H54 (cell line): Measurements from ENCODE around the gene ANAPC16.
"Not testable (repeated sequence)": the region's sequence is repeated elsewhere in the genome, so short reads cannot be mapped to it uniquely, and the experiment has no call there.

Experiments used
- DNase-seq: peaks from one replicate; pipeline ENCODE4 v3.0.0; 2011; ENCODE audit warnings: low spot score, mixed read lengths; ENCODE audit not compliant: insufficient read length
- FAIRE-seq: peaks from 3 replicates; lab custom pipeline; 2011; peaks lifted over from hg19 to GRCh38; lab: Jason Lieb, UNC
- POLR2A ChIP-seq: IDR thresholded peaks from 2 replicates; pipeline ENCODE4 v1.6.1; 2011; ENCODE audit warnings: low read depth, mild to moderate bottlenecking, low read length

Gene ANAPC16

GRCh38 chr10:72272689-72273409 is 57.0 kb downstream of the ANAPC16 start:
- TF ChIP-seq POLR2A = peak; percentile 24; the same call in 1 of the 2 replicates

GRCh38 chr10:72273410-72274212 is 57.8 kb downstream of the ANAPC16 start, which contains the start of gene DDIT4:
Gene DDIT4, plus strand, starts transcription at chr10:72273924. Its CDS starts 293 bp downstream, at chr10:72274217.
- peak; percentile 100 for TF ChIP-seq POLR2A
- FAIRE-seq (peak; percentile 73), DNase-seq (peak; percentile 99)

More at GRCh38 chr10:72272689-72273409, 57.0 kb downstream of the ANAPC16 start:
- DNase-seq = peak; percentile 90
- FAIRE-seq = no peak

- no peak for TF ChIP-seq POLR2A
- no peak for DNase-seq
- no peak for FAIRE-seq
These were observed 58.5 kb downstream of the ANAPC16 start for GRCh38 chr10:72274213-72274729.

GRCh38 chr10:72274730-72275350 is 59.0 kb downstream of the ANAPC16 start:
- FAIRE-seq = no peak
- TF ChIP-seq POLR2A = no peak
- DNase-seq = no peak

- no peak for FAIRE-seq
- no peak for DNase-seq
- no peak for TF ChIP-seq POLR2A
These were observed 59.7 kb downstream of the ANAPC16 start for GRCh38 chr10:72275351-72276012.

GRCh38 chr10:72276013-72276387 is 60.2 kb downstream of the ANAPC16 start:
- DNase-seq (no peak), FAIRE-seq (no peak)
- TF ChIP-seq POLR2A = no peak

DNA sequence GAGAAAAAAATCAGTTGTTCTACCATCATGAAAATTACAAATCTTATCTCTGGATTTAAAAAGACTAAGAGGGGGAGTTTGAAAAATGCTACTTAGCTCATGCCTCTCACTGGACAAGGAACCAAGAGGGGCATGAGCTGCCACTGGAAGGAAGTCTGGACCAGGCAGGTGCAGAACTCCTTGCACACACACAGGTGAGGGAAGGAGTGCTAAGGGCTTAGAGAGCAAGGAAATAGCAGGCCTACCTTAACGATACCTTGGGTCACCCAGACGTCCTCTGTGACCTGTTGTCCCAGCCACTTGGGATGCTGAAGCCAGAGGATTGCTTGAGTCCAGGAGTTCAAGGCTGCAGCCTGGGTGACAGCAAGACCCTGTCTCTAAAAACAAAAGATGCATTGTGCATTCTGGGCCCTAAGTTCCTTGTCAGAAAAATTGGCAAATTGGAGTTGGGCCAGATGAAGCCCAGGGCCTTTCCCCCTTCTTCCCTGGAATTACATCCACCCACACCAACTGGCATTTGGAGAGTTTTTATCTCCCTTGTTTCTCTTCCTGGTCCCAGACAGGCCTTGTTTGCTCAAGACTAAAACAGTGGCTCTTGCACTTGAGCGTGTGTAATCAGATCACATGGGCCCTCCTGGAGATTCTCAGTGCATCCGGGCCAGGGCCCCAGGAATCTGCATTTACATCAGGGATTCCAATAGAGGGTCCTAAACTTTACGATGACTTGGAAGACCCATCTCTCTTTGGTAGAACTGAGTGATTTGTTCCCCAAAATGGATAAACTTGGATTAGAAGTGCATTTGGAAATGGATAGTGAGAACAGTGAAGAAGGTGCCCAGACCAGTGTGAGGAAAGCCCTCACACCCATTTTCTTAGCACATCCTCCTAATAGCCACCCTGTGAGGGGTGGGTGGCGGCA is 60.9 kb downstream of the ANAPC16 start:
- DNase-seq (no peak), FAIRE-seq (no peak)
- no peak for TF ChIP-seq POLR2A

DNA sequence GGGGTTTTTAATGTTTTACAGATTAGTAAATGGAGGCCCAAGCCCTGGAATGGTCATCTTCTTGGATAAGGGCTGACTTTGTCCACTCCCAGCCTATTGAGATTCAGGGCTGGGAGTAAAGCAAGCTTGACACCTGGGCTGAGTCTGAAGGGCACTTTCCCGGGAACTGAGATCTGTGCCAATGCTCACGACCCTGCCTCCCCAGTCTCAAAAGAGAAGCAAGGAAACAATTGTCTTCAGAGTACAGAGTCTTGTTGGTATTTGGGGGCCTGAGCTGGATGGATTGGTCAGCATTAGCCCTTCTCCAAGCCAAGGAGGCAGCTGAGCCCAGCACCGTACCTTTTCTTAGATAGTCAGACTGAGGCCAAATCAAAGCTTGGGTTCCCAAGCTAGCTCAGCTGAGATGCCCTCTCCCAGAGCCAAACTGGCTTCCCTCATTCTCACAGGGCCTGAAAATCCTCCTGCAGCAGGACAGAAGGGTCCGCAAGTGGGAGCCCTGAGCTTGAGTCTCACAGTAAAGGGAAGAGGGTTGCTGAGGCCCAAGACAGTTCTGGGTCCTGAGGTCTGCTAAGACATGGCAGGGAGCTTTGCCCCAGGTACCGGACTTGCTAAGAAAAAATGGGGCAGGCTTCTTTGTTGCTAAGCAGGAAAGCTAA is 61.7 kb downstream of the ANAPC16 start:
- FAIRE-seq (no peak), DNase-seq (no peak)
- no peak for TF ChIP-seq POLR2A

DNA sequence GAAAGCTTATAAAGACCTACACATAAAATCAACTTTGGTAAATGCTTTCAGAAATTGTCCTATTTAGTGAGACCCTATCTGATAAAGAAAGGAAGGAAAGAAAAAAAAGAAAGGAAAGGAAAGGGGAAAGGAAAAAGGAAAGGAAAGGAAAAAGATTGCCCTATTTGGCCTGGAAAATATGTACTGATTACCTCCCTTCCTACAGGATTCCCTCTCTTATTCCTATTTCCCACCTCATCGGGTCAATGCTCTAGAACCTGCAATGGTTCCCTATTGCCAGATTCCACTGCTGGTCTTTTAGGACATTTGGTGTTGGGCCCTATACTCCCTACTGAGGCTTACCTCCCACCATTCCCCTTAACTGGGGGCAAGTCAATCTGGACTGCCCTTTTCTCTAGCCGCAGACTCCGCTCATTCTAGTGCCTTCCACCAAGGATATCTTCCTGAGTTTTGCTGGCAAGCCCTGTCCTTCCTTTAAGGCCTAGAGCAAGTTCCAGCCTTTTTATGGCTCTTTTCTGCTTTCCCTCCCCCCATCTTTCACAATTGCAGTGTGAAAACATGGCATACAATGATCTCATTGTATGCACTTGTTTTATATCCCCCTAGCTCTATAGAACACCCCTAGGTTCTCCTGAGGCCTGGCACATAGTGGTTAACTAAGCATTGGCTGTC is 62.3 kb downstream of the ANAPC16 start:
- no peak for DNase-seq
- TF ChIP-seq POLR2A = no peak
- no peak for FAIRE-seq

GRCh38 chr10:72278668-72279393 is 63.0 kb downstream of the ANAPC16 start:
- DNase-seq (no peak), FAIRE-seq (no peak)
- no peak for TF ChIP-seq POLR2A

DNA sequence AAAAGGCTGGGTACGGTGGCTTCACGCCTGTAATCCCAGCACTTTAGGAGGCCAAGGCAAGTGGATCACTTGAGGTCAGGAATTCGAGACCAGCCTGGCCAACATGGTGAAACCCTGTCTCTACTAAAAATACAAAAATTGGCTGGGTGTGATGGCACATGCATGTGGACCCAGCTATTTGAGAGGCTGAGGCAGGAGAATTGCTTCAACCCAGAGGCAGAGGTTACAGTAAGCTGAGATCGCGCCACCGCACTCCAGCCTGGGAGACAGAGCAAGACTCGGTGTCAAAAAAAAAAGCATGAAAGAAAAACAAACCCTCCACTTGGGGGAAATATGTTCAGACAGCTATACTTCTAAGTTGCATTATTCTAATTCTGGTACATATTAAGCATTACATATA is 63.8 kb downstream of the ANAPC16 start:
- not testable (repeated sequence) for DNase-seq, FAIRE-seq

DNA sequence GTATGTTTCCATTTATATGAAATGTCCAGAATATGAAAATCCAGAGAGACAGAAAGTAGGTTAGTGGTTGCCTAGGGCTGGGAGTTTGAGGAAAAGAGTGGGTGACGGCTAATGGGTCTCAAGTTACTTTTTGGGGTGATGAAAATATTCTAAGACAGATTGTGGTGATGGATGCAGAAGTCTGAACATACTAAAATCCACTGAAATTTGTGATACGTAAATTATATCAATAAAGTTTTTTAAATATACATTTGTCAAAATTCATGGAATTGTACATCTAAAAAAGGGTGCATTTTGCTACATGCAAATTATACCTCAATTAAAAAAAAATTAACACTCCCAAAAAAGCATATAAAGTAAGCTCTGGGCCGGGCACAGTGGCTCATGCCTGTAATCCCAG is 67.3 kb downstream of the ANAPC16 start:
- TF ChIP-seq POLR2A = no peak
- no peak for DNase-seq
- no peak for FAIRE-seq
